HG03460 (cell line): Measurements from ENCODE around the gene AZGP1.
"Not testable (repeated sequence)": the region's sequence is repeated elsewhere in the genome, so short reads cannot be mapped to it uniquely, and the experiment has no call there.

ENCODE experiments used
- ATAC-seq: cut with Tn5 transposase; IDR thresholded peaks from one replicate; pipeline ENCODE4 v1.9.1; 2021; ENCODE audit not compliant: unreplicated experiment

Gene AZGP1

GRCh38 chr7:99975782-99976521 lies at the start of gene AZGP1:
Gene AZGP1 (minus strand): TSS chr7:99976031. CDS start chr7:99976020, 11 bp downstream.
- ATAC-seq = no peak

- ATAC-seq = no peak
Measured at GRCh38 chr7:100024020-100024619, 48.3 kb upstream of the AZGP1 start.

DNA sequence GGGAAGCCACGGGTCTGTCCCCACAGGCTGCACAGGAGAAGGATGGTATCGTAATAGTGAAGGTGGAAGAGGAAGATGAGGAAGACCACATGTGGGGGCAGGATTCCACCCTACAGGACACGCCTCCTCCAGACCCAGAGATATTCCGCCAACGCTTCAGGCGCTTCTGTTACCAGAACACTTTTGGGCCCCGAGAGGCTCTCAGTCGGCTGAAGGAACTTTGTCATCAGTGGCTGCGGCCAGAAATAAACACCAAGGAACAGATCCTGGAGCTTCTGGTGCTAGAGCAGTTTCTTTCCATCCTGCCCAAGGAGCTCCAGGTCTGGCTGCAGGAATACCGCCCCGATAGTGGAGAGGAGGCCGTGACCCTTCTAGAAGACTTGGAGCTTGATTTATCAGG lies 47.7 kb upstream of the AZGP1 start:
- no peak for ATAC-seq

- no peak for ATAC-seq
Measured at GRCh38 chr7:100022621-100023020, 46.8 kb upstream of the AZGP1 start.

DNA sequence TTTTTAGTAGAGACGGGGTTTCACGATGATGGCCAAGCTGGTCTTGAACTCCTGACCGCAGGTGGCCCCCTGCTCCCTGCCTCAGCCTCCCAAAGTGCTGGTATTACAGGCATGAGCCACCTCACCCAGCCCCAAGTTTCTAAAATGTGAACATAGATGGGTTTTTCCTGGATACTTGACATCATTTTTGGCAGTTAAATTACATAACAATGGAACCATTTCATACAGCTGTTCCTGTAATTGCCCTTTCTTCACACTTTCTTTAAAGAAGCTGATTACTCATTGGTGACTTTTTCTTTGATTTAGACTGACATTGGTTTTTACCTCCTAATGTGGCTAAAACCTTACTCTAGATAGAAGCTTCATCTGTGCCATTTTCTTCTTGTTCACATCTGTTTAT lies 45.5 kb upstream of the AZGP1 start:
- ATAC-seq = no peak

- ATAC-seq = no peak
Measured at GRCh38 chr7:100019908-100020307, 44.1 kb upstream of the AZGP1 start.

GRCh38 chr7:100017875-100018274 lies 42.0 kb upstream of the AZGP1 start:
- no peak for ATAC-seq

DNA sequence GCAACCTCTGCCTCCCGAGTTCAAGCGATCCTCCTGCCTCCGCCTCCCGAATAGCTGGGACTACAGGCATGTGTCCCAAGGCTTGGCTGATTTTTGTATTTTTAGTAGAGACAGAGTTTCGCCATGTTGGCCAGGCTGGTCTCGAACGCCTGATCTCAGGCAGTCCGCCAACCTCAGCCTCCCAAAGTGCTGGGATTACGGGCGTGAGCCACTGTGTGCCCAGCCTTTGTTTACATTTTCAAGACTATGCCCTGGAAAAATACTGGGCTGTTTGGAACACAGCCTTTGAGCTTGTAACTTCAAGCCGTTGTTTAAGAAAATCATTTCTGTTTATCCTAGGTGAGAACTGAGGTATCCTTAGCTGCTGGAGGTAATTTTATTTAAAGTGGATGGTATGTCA lies 41.5 kb upstream of the AZGP1 start:
- ATAC-seq = no peak

DNA sequence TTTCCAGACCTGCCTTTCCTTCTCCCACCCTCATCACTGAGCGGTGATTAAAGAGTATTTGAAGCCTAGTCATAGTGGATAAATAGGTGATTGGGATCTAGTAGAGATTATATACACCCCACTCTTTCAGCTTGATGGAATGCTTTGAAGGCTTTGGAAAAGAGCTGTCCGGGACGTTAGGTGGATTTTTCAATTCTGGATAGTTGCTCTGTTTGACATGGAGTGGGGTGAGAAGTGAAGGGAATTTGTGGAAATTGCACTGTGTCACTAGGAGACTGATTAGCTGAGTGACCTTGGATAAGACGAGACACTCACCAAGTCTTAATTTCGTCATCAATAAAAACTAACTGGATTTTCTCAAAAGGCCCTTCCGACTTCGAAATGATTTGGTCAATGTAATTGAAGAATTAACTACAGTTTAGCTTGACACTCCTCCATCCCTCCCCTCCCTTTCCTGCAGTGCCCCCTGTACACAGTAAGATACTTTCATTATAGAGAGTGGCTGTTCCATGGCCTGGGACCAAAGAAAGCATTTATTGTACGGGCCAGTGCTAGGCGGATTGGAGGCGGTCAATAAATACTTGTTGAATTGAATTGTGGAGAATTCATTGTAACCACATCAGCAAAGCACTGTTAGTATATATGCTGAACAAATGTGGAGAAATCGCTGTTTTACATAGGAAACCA lies 40.5 kb upstream of the AZGP1 start:
- ATAC-seq = no peak

GRCh38 chr7:100015232-100016214 lies 39.7 kb upstream of the AZGP1 start, which contains the start of gene ZKSCAN1:
Gene ZKSCAN1 (plus strand): TSS chr7:100015596. CDS start chr7:100023507, 7,911 bp downstream.
- peak; percentile 95 for ATAC-seq

DNA sequence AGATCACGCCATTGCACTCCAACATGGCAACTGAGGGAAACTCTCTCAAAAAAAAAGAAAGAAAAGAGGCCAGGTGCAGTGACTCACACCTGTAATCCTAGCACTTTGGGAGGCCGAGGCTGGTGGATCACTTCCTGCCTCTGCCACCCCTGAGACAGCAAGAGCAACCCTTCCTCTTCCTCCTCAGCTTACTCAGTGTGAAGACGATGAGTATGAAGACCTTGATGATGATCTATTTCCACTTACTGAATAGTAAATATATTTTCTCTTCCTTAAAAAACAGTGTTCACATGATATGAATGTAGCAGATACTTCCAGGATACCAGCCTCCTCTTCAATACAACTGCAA lies 37.5 kb upstream of the AZGP1 start:
- no peak for ATAC-seq

GRCh38 chr7:100012385-100013327 lies 36.8 kb upstream of the AZGP1 start:
- not testable (repeated sequence) for ATAC-seq

DNA sequence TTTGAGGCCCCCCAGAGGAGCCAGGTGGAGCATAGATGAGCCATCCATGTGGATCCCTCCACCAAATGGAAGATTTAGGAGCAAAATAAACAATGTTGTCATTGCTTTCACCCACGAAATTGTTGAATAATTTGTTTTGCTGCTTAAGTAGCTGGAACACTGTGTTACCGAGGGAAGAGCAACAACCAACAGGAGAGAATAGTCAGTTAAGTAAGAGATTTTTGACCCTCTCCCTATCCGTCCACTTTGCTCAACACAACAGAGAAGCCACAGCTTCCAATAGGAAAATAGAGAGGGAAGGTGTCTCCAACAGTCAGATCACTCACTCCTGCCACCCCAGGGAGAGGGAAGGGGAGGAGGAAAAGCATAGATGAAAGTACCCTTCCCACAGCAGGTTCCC lies 35.7 kb upstream of the AZGP1 start:
- no peak for ATAC-seq

DNA sequence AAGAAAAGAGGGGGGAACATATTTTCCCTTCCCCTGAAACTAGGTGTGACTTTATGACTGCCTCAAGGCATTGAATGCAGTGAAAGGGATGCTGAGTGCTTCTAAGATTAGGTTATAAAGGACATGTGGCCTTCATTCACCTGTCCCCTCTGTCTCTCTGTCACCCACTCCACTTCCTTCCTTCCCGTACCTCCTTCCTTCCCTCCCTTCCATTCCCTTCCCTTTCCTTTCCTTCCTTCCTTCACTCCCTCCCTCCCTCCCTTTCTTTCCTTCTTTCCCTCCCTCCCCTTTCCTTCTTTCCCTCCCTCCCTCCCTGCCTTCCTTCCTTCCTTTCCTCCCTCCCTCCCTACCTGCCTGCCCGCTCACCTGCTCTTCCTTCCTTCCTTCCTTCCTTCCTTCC lies 35.1 kb upstream of the AZGP1 start:
- no peak for ATAC-seq

GRCh38 chr7:100009952-100010351 lies 34.1 kb upstream of the AZGP1 start:
- ATAC-seq = not testable (repeated sequence)

- no peak for ATAC-seq
Measured at GRCh38 chr7:100008525-100008924, 32.7 kb upstream of the AZGP1 start.

- no peak for ATAC-seq
Measured at GRCh38 chr7:100007887-100008286, 32.1 kb upstream of the AZGP1 start.

DNA sequence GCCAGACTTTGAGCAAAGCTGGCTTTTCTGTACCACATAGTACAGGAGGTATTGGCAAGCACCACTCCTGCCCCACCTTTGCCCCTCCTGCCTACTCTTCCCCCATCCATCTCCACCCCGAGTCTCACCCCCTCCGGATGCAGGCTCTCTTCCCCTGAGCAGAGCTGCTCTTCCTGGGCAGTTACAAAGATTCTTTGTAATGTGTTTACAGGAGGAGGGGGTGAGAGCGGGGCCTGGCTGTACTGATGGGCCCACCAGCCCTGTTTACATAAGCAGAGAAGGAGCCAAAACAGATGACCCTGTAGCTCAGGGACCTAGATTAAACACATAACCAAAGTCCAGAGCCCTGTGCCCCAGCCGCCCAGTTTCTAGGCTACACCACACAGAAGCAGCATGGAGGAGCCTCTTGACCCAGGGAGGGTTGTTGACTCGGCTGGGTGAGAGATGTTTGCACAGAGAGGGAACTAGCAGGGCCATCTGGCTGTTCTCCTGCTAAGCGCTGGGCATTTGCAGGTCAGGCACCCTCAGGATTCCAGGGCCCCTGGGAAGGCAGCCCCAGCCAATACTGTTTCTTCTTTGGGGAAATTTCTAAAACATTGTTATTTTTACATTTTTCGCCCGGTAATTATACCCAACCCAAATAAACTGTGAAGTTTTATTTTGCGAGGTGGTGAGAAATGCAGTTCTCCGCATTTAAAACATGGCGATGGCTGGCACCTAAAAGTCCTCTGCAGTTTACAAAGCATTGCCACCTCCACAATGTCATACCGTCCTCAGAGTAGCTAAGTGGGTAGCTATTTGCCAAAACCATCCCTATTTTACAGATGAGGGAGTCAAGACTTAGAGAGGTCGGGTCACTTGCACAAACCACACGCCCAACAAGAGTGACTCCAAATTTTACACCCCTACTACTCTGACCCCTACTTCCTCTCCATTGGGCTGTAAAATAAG lies 28.2 kb upstream of the AZGP1 start:
- ATAC-seq = no peak

GRCh38 chr7:100000239-100000638 lies 24.4 kb upstream of the AZGP1 start:
- ATAC-seq = no peak
